SK-N-SH (cell line): ENCODE measurements around the gene ESM1. TPM values are rescaled to one million over a fixed set of nuclear protein-coding genes. Genes with fewer than 3 reads are reported as not detected.

Source experiments
- CTCF ChIA-PET: fragments of 300-600, 350-600 bp; formaldehyde crosslinking; extraction: SDS; loops from one replicate; lab custom pipeline; 2021; lab: Yijun Ruan, JAX
- POLR2A ChIA-PET: fragments of 350-600 bp; sonication (Branson Sonifier 250); formaldehyde crosslinking; extraction: SDS; loops from one replicate; lab custom pipeline; 2020; ENCODE audit warnings: antibody characterized with exemption, inconsistent platforms; lab: Yijun Ruan, JAX
- DNase-seq: peaks from one replicate; pipeline ENCODE4 v3.0.0; 2012
- H2AFZ ChIP-seq: fragments of 200-600 bp; sonication (generic); 2 replicates; pipeline ENCODE4 v1.8.1; 2016; ENCODE audit warnings: antibody characterized with exemption, mild to moderate bottlenecking, low read depth
- H3F3A ChIP-seq: fragments of 200-600 bp; sonication (generic); replicated peaks from 2 replicates; pipeline ENCODE3; 2016; ENCODE audit warnings: antibody characterized with exemption, mild to moderate bottlenecking; ENCODE audit not compliant: insufficient read depth
- H3K27ac ChIP-seq, 2 experiments: fragments of 200-500 bp in 1 of 2; fragments of 200-600 bp in 1 of 2; sonication (Bioruptor generic) in 1 of 2; sonication (generic), shearing (Covaris generic) in 1 of 2; 2 replicates each; pipeline versions ENCODE4 v1.5.1 to v1.6.1; 2014 to 2016; ENCODE audit warnings: low read depth in 2 of 2, inconsistent platforms in 1 of 2, low read length in 1 of 2, mild to moderate bottlenecking in 1 of 2, mixed read lengths in 1 of 2
- H3K27me3 ChIP-seq: fragments of 200-600 bp; sonication (generic), shearing (Covaris generic); 2 replicates; pipeline ENCODE4 v1.6.1; 2016; ENCODE audit warnings: mixed run types; ENCODE audit not compliant: insufficient read depth
- H3K36me3 ChIP-seq, 2 experiments: fragments of 200-500 bp in 1 of 2; fragments of 200-600 bp in 1 of 2; sonication (Bioruptor generic) in 1 of 2; sonication (generic) in 1 of 2; replicated peaks in 1 of 2; 2 replicates each; pipeline versions ENCODE3 to v1.5.1; 2014 to 2016; ENCODE audit warnings: low read length in 1 of 2, mild to moderate bottlenecking in 1 of 2; ENCODE audit not compliant: insufficient read depth in 2 of 2, control insufficient read depth in 1 of 2
- H3K4me1 ChIP-seq, 2 experiments: fragments of 200-500 bp in 1 of 2; fragments of 200-600 bp in 1 of 2; sonication (Bioruptor generic) in 1 of 2; sonication (generic), shearing (Covaris generic) in 1 of 2; 2 replicates each; pipeline versions ENCODE4 v1.5.1 to v1.6.1; 2014 to 2016; ENCODE audit warnings: low read depth in 1 of 2, low read length in 1 of 2, mixed run types in 1 of 2; ENCODE audit not compliant: insufficient read depth in 2 of 2, control insufficient read depth in 1 of 2
- H3K4me2 ChIP-seq: fragments of 200-600 bp; sonication (generic), shearing (Covaris generic); 2 replicates; pipeline ENCODE4 v1.6.1; 2017; ENCODE audit warnings: mixed run types
- H3K4me3 ChIP-seq, 2 experiments: fragments of 200-500 bp in 1 of 2; fragments of 200-600 bp in 1 of 2; sonication (Bioruptor generic) in 1 of 2; sonication (generic), shearing (Covaris generic) in 1 of 2; 2 replicates each; pipeline versions ENCODE4 v1.5.1 to v1.8.1; 2014 to 2016; ENCODE audit warnings: low read depth in 2 of 2, inconsistent platforms in 1 of 2, low read length in 1 of 2, mild to moderate bottlenecking in 1 of 2, mixed read lengths in 1 of 2, moderate library complexity in 1 of 2
- H3K79me2 ChIP-seq: fragments of 200-600 bp; sonication (generic); 2 replicates; pipeline ENCODE4 v1.8.1; 2017; ENCODE audit warnings: mild to moderate bottlenecking; ENCODE audit not compliant: insufficient read depth
- H3K9ac ChIP-seq: fragments of 200-600 bp; sonication (generic); 2 replicates; pipeline ENCODE4 v1.6.1; 2017; ENCODE audit warnings: mixed run types
- H3K9me2 ChIP-seq: fragments of 200-600 bp; sonication (generic); 2 replicates; pipeline ENCODE4 v1.6.1; 2017; ENCODE audit warnings: mixed run types
- H3K9me3 ChIP-seq: fragments of 200-600 bp; sonication (generic); 2 replicates; pipeline ENCODE4 v1.6.1; 2017; ENCODE audit warnings: mixed run types, mild to moderate bottlenecking, moderate library complexity
- H4K20me1 ChIP-seq: fragments of 200-600 bp; sonication (generic); 2 replicates; pipeline ENCODE4 v1.6.1; 2017; ENCODE audit warnings: mild to moderate bottlenecking, mixed run types; ENCODE audit not compliant: insufficient read depth
- CHD2 ChIP-seq: fragments of 150-350 bp; IDR thresholded peaks from 2 replicates; pipeline ENCODE4 v1.6.1; 2018; ENCODE audit warnings: low read length; ENCODE audit not compliant: partially characterized antibody
- EP300 ChIP-seq, 2 experiments: IDR thresholded peaks; 2 replicates each; pipeline versions ENCODE4 v1.4.0 to v1.6.1; 2012; ENCODE audit warnings: borderline replicate concordance in 1 of 2, low read depth in 1 of 2, low read length in 1 of 2
- EZH2phosphoT487 ChIP-seq: fragments of 200-600 bp; sonication (generic); IDR thresholded peaks from 2 replicates; pipeline ENCODE4 v1.6.1; 2017; ENCODE audit warnings: low read depth, mixed run types, mild to moderate bottlenecking, antibody characterized with exemption, moderate library complexity, borderline replicate concordance
- FOSL2 ChIP-seq: IDR thresholded peaks from 2 replicates; pipeline ENCODE4 v1.4.0; 2012; ENCODE audit warnings: low read depth, mild to moderate bottlenecking, moderate library complexity, borderline replicate concordance
- FOXJ3 ChIP-seq: sonication (generic); formaldehyde crosslinking; IDR thresholded peaks from 2 replicates; pipeline ENCODE4 v1.5.1; 2020; ENCODE audit warnings: mild to moderate bottlenecking, missing genetic modification reagents
- FOXM1 ChIP-seq: IDR thresholded peaks from 2 replicates; pipeline ENCODE4 v1.4.0; 2012; ENCODE audit warnings: low read depth, mild to moderate bottlenecking
- MEF2A ChIP-seq: IDR thresholded peaks from 2 replicates; pipeline ENCODE4 v1.4.0; 2012; ENCODE audit warnings: low read depth, borderline replicate concordance
- MXI1 ChIP-seq: IDR thresholded peaks from 2 replicates; pipeline ENCODE4 v1.6.1; 2012; ENCODE audit warnings: mild to moderate bottlenecking, low read depth, low read length, improper control_type of control experiment
- RCOR1 ChIP-seq: fragments of 150-350 bp; IDR thresholded peaks from 2 replicates; pipeline ENCODE4 v1.6.1; 2017; ENCODE audit warnings: antibody characterized with exemption, low read length
- REST ChIP-seq: IDR thresholded peaks from 2 replicates; pipeline ENCODE4 v1.6.1; 2012; ENCODE audit warnings: mild to moderate bottlenecking, low read depth, low read length, moderate library complexity
- RXRA ChIP-seq: IDR thresholded peaks from 2 replicates; pipeline ENCODE4 v1.4.0; 2012; ENCODE audit warnings: low read depth, mild to moderate bottlenecking, borderline replicate concordance
- SMC3 ChIP-seq: IDR thresholded peaks from 2 replicates; pipeline ENCODE4 v1.6.1; 2012; ENCODE audit warnings: low read depth, low read length, improper control_type of control experiment
- WGBS: methylation state at CpG from one replicate; pipeline ENCODE4 v1.1.6; 2017; ENCODE audit warnings: low lambda C conversion rate; 5-methylcytosine and 5-hydroxymethylcytosine counted together
- polyA plus RNA-seq, 3 experiments: library from polyadenylated mRNA; depleted of rRNA; stranded (reverse); fragments of >200 nt; gene quantifications; 2 replicates each; pipeline ENCODE4 v1.2.3, GENCODE V29; 2012
- TF ChIP-seq, protein P1 (sequence below): IDR thresholded peaks from 2 replicates; pipeline ENCODE4; 2012
- TF ChIP-seq, protein P2 (sequence below): IDR thresholded peaks from 2 replicates; pipeline ENCODE4 v1.4.0; 2012; ENCODE audit warnings: low read depth, borderline replicate concordance
- TF ChIP-seq, protein P3 (sequence below): fragments of 150-350 bp; IDR thresholded peaks from 2 replicates; pipeline ENCODE4 v1.6.1; 2016; ENCODE audit warnings: mild to moderate bottlenecking, low read depth, low read length

ESM1 gene
- polyA plus RNA-seq, 1 of the 3 experiments (the other 2 are of a cell fraction) = 36.5 TPM

DNA sequence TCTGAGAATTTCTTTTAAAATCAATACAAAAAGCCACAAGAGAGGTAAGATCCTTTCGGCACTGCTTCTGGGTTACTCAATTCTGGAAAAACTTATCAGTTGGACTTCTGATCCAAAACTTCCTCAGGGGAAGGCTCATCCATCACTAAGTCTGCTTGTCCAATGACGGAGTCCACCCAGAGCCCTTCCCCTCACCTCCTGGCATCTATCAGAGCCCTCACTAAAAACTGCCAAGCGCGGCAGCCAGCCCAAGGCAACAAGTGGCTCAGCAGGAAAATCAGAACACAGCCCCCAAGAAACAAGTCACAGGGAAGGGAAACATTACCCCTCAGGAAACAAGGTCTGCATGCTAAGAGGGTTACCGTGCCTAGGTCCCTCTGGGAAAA lies 869 bp upstream of the ESM1 start:
- Histone ChIP-seq H3F3A (peaks cover 32% of the 10 kb centered on the region), H3K79me2 (peaks cover 30% of the 10 kb centered on the region; the same call in 1 of the 2 replicates), H3K9me2 (no peaks in the 10 kb centered on the region), H3K4me1 (peaks cover 0 to 10% of the 10 kb centered on the region in 2 experiments; a peak in 3 of 4 replicates), H4K20me1 (no peaks in the 10 kb centered on the region), H2AFZ (peak overlapping the region; percentile 48; the same call in 1 of the 2 replicates), H3K9ac (peak overlapping the region; percentile 68), H3K4me2 (peak overlapping the region; percentile 87), H3K27me3 (no peaks in the 10 kb centered on the region), H3K9me3 (no peaks in the 10 kb centered on the region), H3K4me3 (peak overlapping the region in 1 of 2 experiments; percentile 67; a peak in 2 of 4 replicates)
- 15% methylated on average over 5 of the region's 5 CpGs for WGBS
- POLR2A ChIA-PET = no interaction called here
- TF ChIP-seq, protein P1, sequence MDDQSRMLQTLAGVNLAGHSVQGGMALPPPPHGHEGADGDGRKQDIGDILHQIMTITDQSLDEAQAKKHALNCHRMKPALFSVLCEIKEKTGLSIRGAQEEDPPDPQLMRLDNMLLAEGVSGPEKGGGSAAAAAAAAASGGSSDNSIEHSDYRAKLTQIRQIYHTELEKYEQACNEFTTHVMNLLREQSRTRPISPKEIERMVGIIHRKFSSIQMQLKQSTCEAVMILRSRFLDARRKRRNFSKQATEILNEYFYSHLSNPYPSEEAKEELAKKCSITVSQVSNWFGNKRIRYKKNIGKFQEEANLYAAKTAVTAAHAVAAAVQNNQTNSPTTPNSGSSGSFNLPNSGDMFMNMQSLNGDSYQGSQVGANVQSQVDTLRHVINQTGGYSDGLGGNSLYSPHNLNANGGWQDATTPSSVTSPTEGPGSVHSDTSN = 0 out of 2 replicates have a peak, but pooled peaks have one; percentile 15
- TF ChIP-seq RXRA = no peak
- TF ChIP-seq, all 33 proteins: peak for 1
- no peaks in the 10 kb centered on the region for H3K36me3 ChIP-seq
- no peak for DNase-seq
- CTCF ChIA-PET = interaction anchor here (1.0 kb wide), 1 partner anchor 160 kb away, joined by 4 read pairs; no protein-coding TSS in a partner anchor
- H3K27ac ChIP-seq = peak overlapping the region; percentile 47 to 69; a peak in 3 of 4 replicates

DNA sequence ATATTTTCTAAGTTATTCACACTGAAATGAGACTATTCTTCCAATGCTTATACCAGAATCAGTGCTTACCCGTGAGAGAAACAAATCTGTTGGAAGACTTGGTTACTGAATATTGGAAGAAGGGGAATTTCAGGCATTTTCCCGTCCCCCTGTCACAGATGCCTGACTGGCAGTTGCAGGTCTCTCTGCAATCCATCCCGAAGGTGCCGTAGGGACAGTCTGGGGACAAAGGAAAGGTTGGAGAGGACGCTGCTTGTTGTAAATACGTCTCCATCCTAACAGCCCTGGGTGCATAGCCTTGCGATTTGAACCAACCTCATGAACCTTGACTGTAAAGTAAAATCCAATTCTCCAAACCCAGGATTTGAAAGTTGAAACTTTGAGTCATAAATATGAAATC lies 3.5 kb downstream of the ESM1 start:
- peak overlapping the region; percentile 50 for H2AFZ ChIP-seq
- peak overlapping the region; percentile 50 to 55; a peak in 3 of 4 replicates for H3K4me3 ChIP-seq
- peaks cover 46% of the 10 kb centered on the region for H3K79me2 ChIP-seq
- WGBS = 2% methylated on average over 7 of the region's 7 CpGs
- H3K9me2 ChIP-seq = no peaks in the 10 kb centered on the region
- peaks cover 0 to 4% of the 10 kb centered on the region in 2 experiments for H3K36me3 ChIP-seq
- H3K4me1 ChIP-seq = no peaks in the 10 kb centered on the region; a peak in 2 of 4 replicates
- peak overlapping the region; percentile 41; the same call in 1 of the 2 replicates for H3K9ac ChIP-seq
- peaks cover 14% of the 10 kb centered on the region for H3F3A ChIP-seq
- DNase-seq = no peak
- ChIA-PET POLR2A (no interaction called here), CTCF (no interaction called here)
- H3K9me3 ChIP-seq = no peaks in the 10 kb centered on the region
- peak overlapping the region; percentile 81 for H3K4me2 ChIP-seq
- no peaks in the 10 kb centered on the region for H4K20me1 ChIP-seq
- no peaks in the 10 kb centered on the region for H3K27me3 ChIP-seq
- H3K27ac ChIP-seq = peak overlapping the region; percentile 43 to 79; a peak in 3 of 4 replicates
- TF ChIP-seq MEF2A (no peak), SMC3 (no peak), EZH2phosphoT487 (no peak), CHD2 (no peak), RCOR1 (no peak), MXI1 (no peak), RXRA (no peak), REST (no peak), EP300 (IDR thresholded peaks at IDR 0.05; ENCODE audit: borderline replicate concordance in 1 of 2, low read depth in 1 of 2, low read length in 1 of 2) (no peak), FOXM1 (no peak), FOXJ3 (CRISPR knock-in tag) (no peak), FOSL2 (no peak)
- TF ChIP-seq, protein P2, sequence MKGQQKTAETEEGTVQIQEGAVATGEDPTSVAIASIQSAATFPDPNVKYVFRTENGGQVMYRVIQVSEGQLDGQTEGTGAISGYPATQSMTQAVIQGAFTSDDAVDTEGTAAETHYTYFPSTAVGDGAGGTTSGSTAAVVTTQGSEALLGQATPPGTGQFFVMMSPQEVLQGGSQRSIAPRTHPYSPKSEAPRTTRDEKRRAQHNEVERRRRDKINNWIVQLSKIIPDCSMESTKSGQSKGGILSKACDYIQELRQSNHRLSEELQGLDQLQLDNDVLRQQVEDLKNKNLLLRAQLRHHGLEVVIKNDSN = no peak
- TF ChIP-seq, protein P1 = no peak
- TF ChIP-seq, protein P3, sequence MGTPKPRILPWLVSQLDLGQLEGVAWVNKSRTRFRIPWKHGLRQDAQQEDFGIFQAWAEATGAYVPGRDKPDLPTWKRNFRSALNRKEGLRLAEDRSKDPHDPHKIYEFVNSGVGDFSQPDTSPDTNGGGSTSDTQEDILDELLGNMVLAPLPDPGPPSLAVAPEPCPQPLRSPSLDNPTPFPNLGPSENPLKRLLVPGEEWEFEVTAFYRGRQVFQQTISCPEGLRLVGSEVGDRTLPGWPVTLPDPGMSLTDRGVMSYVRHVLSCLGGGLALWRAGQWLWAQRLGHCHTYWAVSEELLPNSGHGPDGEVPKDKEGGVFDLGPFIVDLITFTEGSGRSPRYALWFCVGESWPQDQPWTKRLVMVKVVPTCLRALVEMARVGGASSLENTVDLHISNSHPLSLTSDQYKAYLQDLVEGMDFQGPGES = no peak
